Astrocyte of the cerebellum (primary cell): ENCODE results near the gene CPSF2.
A peak's percentile ranks its signal among the peaks of the same experiment; 100 is the strongest.

Experiments
- DNase-seq: peaks from one replicate; pipeline ENCODE4 v3.0.0-alpha.2; 2011; ENCODE audit warnings: low read depth
- H3K4me3 ChIP-seq: 2 replicates; pipeline ENCODE4 v1.5.1; 2011; ENCODE audit warnings: mild to moderate bottlenecking, low read depth, low read length, moderate library complexity
- CTCF ChIP-seq: IDR thresholded peaks from 2 replicates; pipeline ENCODE4 v1.5.1; 2012; ENCODE audit warnings: low read length, low read depth, moderate library complexity, mild to moderate bottlenecking; ENCODE audit errors: missing control alignments
- in situ Hi-C: cut with HindIII; loops from 2 replicates; pipeline ENCODE4 v1.10.0; 2017; ENCODE audit warnings: low sequenced_read_pairs

CPSF2 gene

GRCh38 chr14:92105073-92105892 lies 16.5 kb upstream of the CPSF2 start:
- no peak for TF ChIP-seq CTCF
- no peak for DNase-seq
- peak overlapping the region; percentile 95 for H3K4me3 ChIP-seq
- in situ Hi-C loops: no loop called here

GRCh38 chr14:92105893-92106142 lies 16.0 kb upstream of the CPSF2 start:
- H3K4me3 ChIP-seq: peak overlapping the region; percentile 95
- in situ Hi-C loops: no loop called here
- DNase-seq: no peak
- TF ChIP-seq CTCF: no peak

- in situ Hi-C loops: no loop called here
- peak within 1 kb of the TSS; percentile 95 for H3K4me3 ChIP-seq
Measured at GRCh38 chr14:92106143-92106926, 15.4 kb upstream of the CPSF2 start, which contains the start of gene ATXN3. ATXN3 (minus strand) TSS chr14:92106582; CDS start chr14:92106552, 30 bp downstream.

GRCh38 chr14:92108345-92109254 lies 13.2 kb upstream of the CPSF2 start:
- in situ Hi-C loops: no loop called here
- H3K4me3 ChIP-seq: no peak overlapping the region
- no peak for TF ChIP-seq CTCF
- DNase-seq: no peak

More at GRCh38 chr14:92106143-92106926, 15.4 kb upstream of the CPSF2 start, which contains the start of gene ATXN3:
- peak; percentile 89 for TF ChIP-seq CTCF
- peak; percentile 98 for DNase-seq

- TF ChIP-seq CTCF: no peak
- H3K4me3 ChIP-seq: no peak overlapping the region
- no peak for DNase-seq
- in situ Hi-C loops: no loop called here
Measured at GRCh38 chr14:92109490-92109889, 12.3 kb upstream of the CPSF2 start.

- in situ Hi-C loops: no loop called here
- H3K4me3 ChIP-seq: peak overlapping the region; percentile 91
- no peak for TF ChIP-seq CTCF
- no peak for DNase-seq
Measured at GRCh38 chr14:92121207-92121669, 531 bp upstream of the CPSF2 start.
